ENCODE measurements around the gene RGS12. TPM values are rescaled to one million over a fixed set of nuclear protein-coding genes. Genes with fewer than 3 reads are reported as not detected.

RGS12 gene
- total and polyA plus RNA-seq, 2 experiments from 2014 or later = 8.0 to 19.0 TPM

DNA sequence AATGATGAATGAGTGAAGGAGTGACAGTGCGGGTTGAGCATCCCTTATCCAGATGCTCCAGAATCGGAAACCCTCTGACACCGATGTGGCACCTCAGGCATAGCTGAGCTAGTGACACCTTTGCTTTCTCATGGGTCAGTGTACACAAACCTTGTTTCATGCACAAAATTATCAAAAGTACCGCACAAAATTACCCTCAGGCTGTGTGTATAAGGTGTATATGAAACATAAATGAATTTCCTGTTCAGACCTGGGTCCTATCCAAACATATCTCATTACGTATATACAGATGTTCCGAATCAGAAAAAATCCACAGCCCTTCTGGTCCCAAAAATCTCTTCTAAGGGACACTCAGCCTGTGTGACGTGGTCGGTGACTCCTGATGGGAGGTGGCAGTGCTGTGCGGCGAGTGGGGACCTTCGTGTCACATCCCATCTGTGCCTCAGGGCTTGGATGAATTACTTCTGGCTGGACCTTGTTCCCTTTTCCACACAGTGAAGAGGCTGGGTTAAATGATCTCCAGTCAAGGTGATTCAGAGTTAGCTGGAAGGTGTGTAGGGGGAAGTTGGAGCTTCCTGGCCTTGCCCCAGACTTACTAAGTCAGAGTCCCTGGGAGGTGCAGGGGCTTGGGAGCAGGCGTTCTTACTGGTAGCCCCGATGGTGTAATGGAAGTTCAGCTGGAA lies 18.8 kb downstream of the RGS12 start (continued):
- TF ChIP-seq CTCF (conservative IDR thresholded peaks at IDR 0.05; ENCODE audit: low read depth in 2 of 2) (no peak), POLR2AphosphoS5 (IDR thresholded peaks at IDR 0.05; ENCODE audit: low read depth) (no peak), EZH2phosphoT487 (IDR thresholded peaks at IDR 0.05; ENCODE audit: unreplicated experiment) (no peak), CREB1 (CRISPR knock-in tag; IDR thresholded peaks at IDR 0.05; ENCODE audit: low read depth) (no peak), STAT1 (IDR thresholded peaks at IDR 0.05; ENCODE audit: unreplicated experiment) (no peak), ZNF331 (CRISPR knock-in tag; IDR thresholded peaks at IDR 0.05; ENCODE audit: low read depth) (no peak), NANOG (IDR thresholded peaks at IDR 0.05; ENCODE audit: borderline replicate concordance) (no peak)

DNA sequence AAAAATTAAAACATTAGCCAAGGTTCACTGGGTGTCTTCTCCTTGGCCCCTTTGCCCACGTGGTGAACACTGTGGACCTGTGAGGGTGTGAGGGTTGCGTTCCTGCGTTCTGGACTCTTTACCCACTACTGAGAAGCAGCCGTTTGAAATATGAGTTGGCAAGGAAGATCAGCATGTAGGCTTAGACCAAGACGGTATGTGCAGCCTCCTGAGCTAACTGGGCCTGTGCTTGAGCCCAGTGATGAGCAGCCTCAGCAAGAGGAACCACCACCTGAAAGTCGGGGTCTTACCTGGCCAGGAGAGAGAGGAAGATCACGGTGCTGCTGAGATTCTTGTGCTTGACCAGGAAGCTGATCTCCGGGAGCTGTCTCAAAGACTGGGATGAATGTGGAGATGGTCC lies 19.5 kb downstream of the RGS12 start:
- ATAC-seq (no peak), DNase-seq (ENCODE audit: low spot score) (no peak)
- Mint-ChIP-seq H3K27me3 (ENCODE audit: insufficient read depth, low read depth, poor library complexity) (peaks cover 11% of the 10 kb centered on the region), H3K9me3 (no peaks in the 10 kb centered on the region), H3K4me3 (no peak overlapping the region), H3K4me1 (peaks cover 18% of the 10 kb centered on the region), H3K36me3 (ENCODE audit: low read depth) (peaks cover 3% of the 10 kb centered on the region; the same call in 1 of the 3 replicates), H3K27ac (no peak overlapping the region)
- Histone ChIP-seq H3K27ac (ENCODE audit: low read depth) (no peak overlapping the region), H3K9me2 (ENCODE audit: insufficient read depth) (no peaks in the 10 kb centered on the region), H2AFZ (no peak overlapping the region), H3K4me3 (no peak overlapping the region), H3K79me2 (replicated peaks; ENCODE audit: insufficient read depth) (peaks cover 8% of the 10 kb centered on the region; the same call in 1 of the 2 replicates), H3K27me3 (ENCODE audit: insufficient read depth) (no peaks in the 10 kb centered on the region), H3F3A (replicated peaks; ENCODE audit: low read depth) (no peaks in the 10 kb centered on the region), H4K20me1 (replicated peaks; ENCODE audit: insufficient read depth) (no peaks in the 10 kb centered on the region; the same call in none of the 2 replicates), H3K4me2 (no peak overlapping the region), H3K4me1 (ENCODE audit: insufficient read depth) (no peaks in the 10 kb centered on the region), H3K36me3 (ENCODE audit: insufficient read depth) (no peaks in the 10 kb centered on the region)
- TF ChIP-seq, protein P1, sequence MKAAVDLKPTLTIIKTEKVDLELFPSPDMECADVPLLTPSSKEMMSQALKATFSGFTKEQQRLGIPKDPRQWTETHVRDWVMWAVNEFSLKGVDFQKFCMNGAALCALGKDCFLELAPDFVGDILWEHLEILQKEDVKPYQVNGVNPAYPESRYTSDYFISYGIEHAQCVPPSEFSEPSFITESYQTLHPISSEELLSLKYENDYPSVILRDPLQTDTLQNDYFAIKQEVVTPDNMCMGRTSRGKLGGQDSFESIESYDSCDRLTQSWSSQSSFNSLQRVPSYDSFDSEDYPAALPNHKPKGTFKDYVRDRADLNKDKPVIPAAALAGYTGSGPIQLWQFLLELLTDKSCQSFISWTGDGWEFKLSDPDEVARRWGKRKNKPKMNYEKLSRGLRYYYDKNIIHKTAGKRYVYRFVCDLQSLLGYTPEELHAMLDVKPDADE (IDR thresholded peaks at IDR 0.05) = no peak
- TF ChIP-seq NANOG (IDR thresholded peaks at IDR 0.05; ENCODE audit: borderline replicate concordance) (no peak), CREB1 (CRISPR knock-in tag; IDR thresholded peaks at IDR 0.05; ENCODE audit: low read depth) (no peak), ZNF114 (CRISPR knock-in tag; IDR thresholded peaks at IDR 0.05) (no peak), POLR2AphosphoS5 (IDR thresholded peaks at IDR 0.05; ENCODE audit: low read depth) (no peak), ZNF331 (CRISPR knock-in tag; IDR thresholded peaks at IDR 0.05; ENCODE audit: low read depth) (no peak)

DNA sequence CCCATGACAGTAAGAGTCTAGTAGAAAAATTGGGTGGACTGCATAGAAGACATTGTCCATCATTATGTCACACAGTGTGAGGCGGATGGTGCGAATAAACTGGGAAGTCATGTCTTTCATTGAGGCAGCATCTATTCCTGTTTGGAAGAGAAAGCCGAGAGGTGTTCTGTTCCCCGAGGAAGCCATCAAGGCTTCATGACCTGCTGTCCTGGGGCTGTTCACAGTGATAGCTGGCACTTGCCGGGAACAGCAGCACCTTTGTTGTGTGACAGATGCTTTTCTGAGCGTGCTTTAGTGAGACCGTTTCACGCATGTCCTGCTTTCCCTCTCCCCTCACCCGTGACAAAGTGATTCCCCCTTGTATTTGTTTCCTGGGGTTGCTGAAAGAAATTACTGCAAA lies 20.3 kb downstream of the RGS12 start:
- Mint-ChIP-seq H3K27me3 (ENCODE audit: insufficient read depth, low read depth, poor library complexity) (peaks cover 12% of the 10 kb centered on the region), H3K27ac (no peak overlapping the region), H3K4me1 (peaks cover 17% of the 10 kb centered on the region), H3K9me3 (no peaks in the 10 kb centered on the region), H3K4me3 (no peak overlapping the region), H3K36me3 (ENCODE audit: low read depth) (peaks cover 3% of the 10 kb centered on the region; the same call in 2 of the 3 replicates)
- Histone ChIP-seq H3K36me3 (ENCODE audit: insufficient read depth) (no peaks in the 10 kb centered on the region), H4K20me1 (replicated peaks; ENCODE audit: insufficient read depth) (no peaks in the 10 kb centered on the region; the same call in none of the 2 replicates), H3K4me2 (no peak overlapping the region), H3K79me2 (replicated peaks; ENCODE audit: insufficient read depth) (0 out of 2 replicates have a peak, but pooled peaks cover 3% of the 10 kb centered on the region), H3K4me1 (ENCODE audit: insufficient read depth) (no peaks in the 10 kb centered on the region), H3K27me3 (ENCODE audit: insufficient read depth) (no peaks in the 10 kb centered on the region), H3K9me2 (ENCODE audit: insufficient read depth) (no peaks in the 10 kb centered on the region), H3F3A (replicated peaks; ENCODE audit: low read depth) (no peaks in the 10 kb centered on the region), H3K27ac (ENCODE audit: low read depth) (no peak overlapping the region), H3K4me3 (no peak overlapping the region), H2AFZ (no peak overlapping the region)
- DNase-seq (ENCODE audit: low spot score) (no peak), ATAC-seq (no peak)
- TF ChIP-seq, protein P2, sequence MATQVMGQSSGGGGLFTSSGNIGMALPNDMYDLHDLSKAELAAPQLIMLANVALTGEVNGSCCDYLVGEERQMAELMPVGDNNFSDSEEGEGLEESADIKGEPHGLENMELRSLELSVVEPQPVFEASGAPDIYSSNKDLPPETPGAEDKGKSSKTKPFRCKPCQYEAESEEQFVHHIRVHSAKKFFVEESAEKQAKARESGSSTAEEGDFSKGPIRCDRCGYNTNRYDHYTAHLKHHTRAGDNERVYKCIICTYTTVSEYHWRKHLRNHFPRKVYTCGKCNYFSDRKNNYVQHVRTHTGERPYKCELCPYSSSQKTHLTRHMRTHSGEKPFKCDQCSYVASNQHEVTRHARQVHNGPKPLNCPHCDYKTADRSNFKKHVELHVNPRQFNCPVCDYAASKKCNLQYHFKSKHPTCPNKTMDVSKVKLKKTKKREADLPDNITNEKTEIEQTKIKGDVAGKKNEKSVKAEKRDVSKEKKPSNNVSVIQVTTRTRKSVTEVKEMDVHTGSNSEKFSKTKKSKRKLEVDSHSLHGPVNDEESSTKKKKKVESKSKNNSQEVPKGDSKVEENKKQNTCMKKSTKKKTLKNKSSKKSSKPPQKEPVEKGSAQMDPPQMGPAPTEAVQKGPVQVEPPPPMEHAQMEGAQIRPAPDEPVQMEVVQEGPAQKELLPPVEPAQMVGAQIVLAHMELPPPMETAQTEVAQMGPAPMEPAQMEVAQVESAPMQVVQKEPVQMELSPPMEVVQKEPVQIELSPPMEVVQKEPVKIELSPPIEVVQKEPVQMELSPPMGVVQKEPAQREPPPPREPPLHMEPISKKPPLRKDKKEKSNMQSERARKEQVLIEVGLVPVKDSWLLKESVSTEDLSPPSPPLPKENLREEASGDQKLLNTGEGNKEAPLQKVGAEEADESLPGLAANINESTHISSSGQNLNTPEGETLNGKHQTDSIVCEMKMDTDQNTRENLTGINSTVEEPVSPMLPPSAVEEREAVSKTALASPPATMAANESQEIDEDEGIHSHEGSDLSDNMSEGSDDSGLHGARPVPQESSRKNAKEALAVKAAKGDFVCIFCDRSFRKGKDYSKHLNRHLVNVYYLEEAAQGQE (IDR thresholded peaks at IDR 0.05; ENCODE audit: unreplicated experiment) = no peak
- TF ChIP-seq CTCF (conservative IDR thresholded peaks at IDR 0.05; ENCODE audit: low read depth in 2 of 2) (no peak), EZH2 (IDR thresholded peaks at IDR 0.05; ENCODE audit: low read depth, unreplicated experiment) (no peak), ZNF114 (CRISPR knock-in tag; IDR thresholded peaks at IDR 0.05) (no peak), EZH2phosphoT487 (IDR thresholded peaks at IDR 0.05; ENCODE audit: unreplicated experiment) (no peak)
- TF ChIP-seq, protein P1 (IDR thresholded peaks at IDR 0.05) = no peak

All from GM23338 (cell line).